IMR-90 (cell line): Measurements from ENCODE around the gene SDS. TPM values are rescaled to one million over a fixed set of nuclear protein-coding genes. Genes with fewer than 3 reads are reported as not detected.

ENCODE experiments used
- ATAC-seq: fragments of 200-7000 bp; cut with Tn5 transposase; 2 replicates; pipeline ENCODE4 v1.9.1; 2020; ENCODE audit warnings: low read depth, mild to moderate bottlenecking, moderate library complexity
- Bru-seq: library from RNA; stranded (reverse); fragments of 400-500 nt; gene quantifications from one replicate; lab custom pipeline; 2021; lab: Mats Ljungman, UMichigan
- BruChase-seq, 2 experiments: library from RNA; stranded (reverse); fragments of 400-500 nt; gene quantifications; one replicate each; lab custom pipeline; 2021; lab: Mats Ljungman, UMichigan
- BruUV-seq: library from RNA; stranded (reverse); fragments of 400-500 nt; replicated peaks from 2 replicates; lab custom pipeline; 2021; lab: Mats Ljungman, UMichigan
- CTCF ChIA-PET: fragments of 300-600 bp; formaldehyde crosslinking; extraction: SDS; loops from one replicate; lab custom pipeline; 2021; ENCODE audit warnings: antibody characterized with exemption; lab: Yijun Ruan, JAX
- POLR2A ChIA-PET: fragments of 300-600 bp; sonication (Branson Sonifier 250); formaldehyde crosslinking; loops from one replicate; lab custom pipeline; 2022; ENCODE audit warnings: antibody characterized with exemption; ENCODE audit not compliant: unreplicated experiment; lab: Charles Lee
- DNase-seq: peaks from one replicate; pipeline ENCODE4 v3.0.0; 2013
- H2AFZ ChIP-seq: replicated peaks from 2 replicates; pipeline ENCODE3; 2013; ENCODE audit warnings: low read length, mild to moderate bottlenecking; ENCODE audit not compliant: poor library complexity
- H2AK5ac ChIP-seq: 2 replicates; pipeline ENCODE4 v1.6.1; 2013; ENCODE audit warnings: low read depth, low read length, inconsistent platforms
- H2AK9ac ChIP-seq: replicated peaks from 2 replicates; pipeline ENCODE3; 2013; ENCODE audit warnings: mild to moderate bottlenecking, low read depth, low read length, moderate library complexity; ENCODE audit not compliant: poor library complexity
- H2BK120ac ChIP-seq: 2 replicates; pipeline ENCODE4 v1.6.1; 2013; ENCODE audit warnings: low read depth, low read length, inconsistent platforms
- H2BK15ac ChIP-seq: 3 replicates; pipeline ENCODE4 v1.6.1; 2013; ENCODE audit warnings: low read depth, low read length, inconsistent platforms
- H2BK20ac ChIP-seq: 2 replicates; pipeline ENCODE4 v1.6.1; 2013; ENCODE audit warnings: low read depth, mild to moderate bottlenecking, inconsistent platforms, low read length, moderate library complexity
- H2BK5ac ChIP-seq: 2 replicates; pipeline ENCODE4 v1.6.1; 2013; ENCODE audit warnings: mild to moderate bottlenecking, low read depth, low read length, inconsistent platforms; ENCODE audit not compliant: poor library complexity, severe bottlenecking
- H3K14ac ChIP-seq: replicated peaks from 2 replicates; pipeline ENCODE4 v1.6.1; 2013; ENCODE audit warnings: low read depth, low read length, inconsistent platforms
- H3K18ac ChIP-seq: 2 replicates; pipeline ENCODE4 v1.6.1; 2013; ENCODE audit warnings: low read depth, low read length, control low read depth
- H3K23ac ChIP-seq: 2 replicates; pipeline ENCODE4 v1.6.1; 2013; ENCODE audit warnings: low read depth, low read length, inconsistent platforms
- H3K27ac ChIP-seq: 2 replicates; pipeline ENCODE4 v1.5.1; 2013; ENCODE audit warnings: mild to moderate bottlenecking, control low read depth, low read length; ENCODE audit not compliant: insufficient read depth
- H3K27me3 ChIP-seq: 2 replicates; pipeline ENCODE4 v1.6.1; 2013; ENCODE audit warnings: low read length; ENCODE audit not compliant: control insufficient read depth, insufficient read depth
- H3K36me3 ChIP-seq: 2 replicates; pipeline ENCODE4 v1.6.1; 2013; ENCODE audit warnings: low read length, mixed read lengths; ENCODE audit not compliant: control insufficient read depth, insufficient read depth
- H3K4ac ChIP-seq: 2 replicates; pipeline ENCODE4 v1.6.1; 2013; ENCODE audit warnings: low read depth, low read length, inconsistent platforms
- H3K4me1 ChIP-seq: 2 replicates; pipeline ENCODE4 v1.6.1; 2013; ENCODE audit warnings: low read length, mixed read lengths; ENCODE audit not compliant: control insufficient read depth, insufficient read depth
- H3K4me2 ChIP-seq: 2 replicates; pipeline ENCODE4 v1.6.1; 2013; ENCODE audit warnings: low read depth, mild to moderate bottlenecking, control low read depth, low read length, moderate library complexity
- H3K4me3 ChIP-seq: 2 replicates; pipeline ENCODE4 v1.5.1; 2013; ENCODE audit warnings: low read depth, mild to moderate bottlenecking, control low read depth, low read length, moderate library complexity; ENCODE audit not compliant: insufficient read depth
- H3K56ac ChIP-seq: 2 replicates; pipeline ENCODE4 v1.6.1; 2013; ENCODE audit warnings: low read length, inconsistent platforms; ENCODE audit not compliant: insufficient read depth; ENCODE audit errors: extremely low read depth
- H3K79me1 ChIP-seq, 2 experiments: 2 replicates each; pipeline ENCODE4 v1.6.1; 2013; ENCODE audit warnings: low read length in 2 of 2, inconsistent platforms in 1 of 2, low read depth in 1 of 2
- H3K9ac ChIP-seq: 2 replicates; pipeline ENCODE4 v1.6.1; 2013; ENCODE audit warnings: low read depth, low read length, control low read depth
- H3K9me1 ChIP-seq: 2 replicates; pipeline ENCODE4 v1.6.1; 2013; ENCODE audit warnings: low read length, inconsistent platforms; ENCODE audit not compliant: insufficient read depth
- H3K9me3 ChIP-seq: 2 replicates; pipeline ENCODE4 v1.6.1; 2013; ENCODE audit warnings: low read length; ENCODE audit not compliant: control insufficient read depth, insufficient read depth
- H4K20me1 ChIP-seq: 2 replicates; pipeline ENCODE4 v1.6.1; 2013; ENCODE audit warnings: low read length, inconsistent platforms; ENCODE audit not compliant: insufficient read depth
- H4K5ac ChIP-seq: 2 replicates; pipeline ENCODE4 v1.6.1; 2013; ENCODE audit warnings: mild to moderate bottlenecking, low read depth, low read length, control low read depth
- H4K8ac ChIP-seq, 2 experiments: 2 replicates each; pipeline ENCODE4 v1.6.1; 2013; ENCODE audit warnings: low read depth in 2 of 2, low read length in 2 of 2, control low read depth in 1 of 2, inconsistent platforms in 1 of 2
- H4K91ac ChIP-seq: 2 replicates; pipeline ENCODE4 v1.6.1; 2013; ENCODE audit warnings: low read depth, low read length, inconsistent platforms; ENCODE audit not compliant: insufficient read depth
- BHLHE40 ChIP-seq: fragments of 150-350 bp; IDR thresholded peaks from 2 replicates; pipeline ENCODE4 v1.6.1; 2016; ENCODE audit warnings: mild to moderate bottlenecking, low read depth, low read length
- CEBPB ChIP-seq: IDR thresholded peaks from 2 replicates; pipeline ENCODE4 v1.6.1; 2012; ENCODE audit warnings: low read depth, low read length, improper control_type of control experiment
- CTCF ChIP-seq: conservative IDR thresholded peaks from 2 replicates; pipeline ENCODE4 v1.5.1; 2012; ENCODE audit warnings: mild to moderate bottlenecking, low read depth, low read length, improper control_type of control experiment
- MAFK ChIP-seq: IDR thresholded peaks from 2 replicates; pipeline ENCODE4 v1.6.1; 2012; ENCODE audit warnings: low read depth, low read length, improper control_type of control experiment
- MAZ ChIP-seq: IDR thresholded peaks from 2 replicates; pipeline ENCODE4 v1.6.1; 2012; ENCODE audit warnings: low read depth, mild to moderate bottlenecking, low read length, improper control_type of control experiment, moderate library complexity, borderline replicate concordance
- MXI1 ChIP-seq: IDR thresholded peaks from 2 replicates; pipeline ENCODE4 v1.6.1; 2012; ENCODE audit warnings: low read depth, mild to moderate bottlenecking, low read length, moderate library complexity, borderline replicate concordance
- POLR2A ChIP-seq: IDR thresholded peaks from 2 replicates; pipeline ENCODE4 v1.6.1; 2012; ENCODE audit warnings: mild to moderate bottlenecking, low read depth, low read length
- RAD21 ChIP-seq: IDR thresholded peaks from 2 replicates; pipeline ENCODE4 v1.6.1; 2012; ENCODE audit warnings: low read length, improper control_type of control experiment
- RCOR1 ChIP-seq: IDR thresholded peaks from 2 replicates; pipeline ENCODE4 v1.6.1; 2012; ENCODE audit warnings: mild to moderate bottlenecking, low read length, improper control_type of control experiment; ENCODE audit not compliant: insufficient replicate concordance
- RFX5 ChIP-seq: IDR thresholded peaks from 2 replicates; pipeline ENCODE4 v1.8.0; 2012; ENCODE audit warnings: low read depth, mild to moderate bottlenecking, low read length, moderate library complexity
- WGBS, 2 experiments: methylation state at CpG; one replicate each; pipeline versions ENCODE4 v1.1.5 to v1.1.7; 2013; ENCODE audit warnings: missing lambda C conversion rate in 2 of 2; ENCODE audit not compliant: insufficient read length in 1 of 2; ENCODE audit errors: extremely low coverage in 2 of 2; 5-methylcytosine and 5-hydroxymethylcytosine counted together
- dilution Hi-C: fragments of 300-500 bp; cut with HindIII; formaldehyde crosslinking; loops from one replicate; pipeline ENCODE4 v1.14.3; 2018; ENCODE audit warnings: low sequenced_read_pairs; ENCODE audit not compliant: unreplicated experiment
- in situ Hi-C: fragments of 300-500 bp; cut with MboI; formaldehyde crosslinking; loops from 3 replicates; pipeline ENCODE4 v1.14.3; 2019; ENCODE audit warnings: low sequenced_read_pairs, inconsistent platforms, mixed read lengths
- intact Hi-C: fragments of 100-400 bp; cut with micrococcal nuclease; formaldehyde crosslinking; loops from 2 replicates; pipeline ENCODE4 v1.10.0; 2022
- long read RNA-seq: library from polyadenylated mRNA; unstranded; transcript quantifications from one replicate; pipeline ENCODE4 v2.0.0, GENCODE V29; 2021; ENCODE audit not compliant: unreplicated experiment
- polyA plus RNA-seq, 3 experiments: library from polyadenylated mRNA; depleted of rRNA; stranded (reverse); fragments of >200 nt; gene quantifications; 2 replicates each; pipeline ENCODE4 v1.2.3, GENCODE V29; 2012; ENCODE audit warnings: low replicate concordance in 1 of 3
- total RNA-seq: library from RNA; depleted of rRNA; stranded (reverse); fragments of >200 nt; gene quantifications from 2 replicates; pipeline ENCODE4 v1.2.3, GENCODE V29; 2012; rRNA removed
- TF ChIP-seq, protein P1 (sequence below): fragments of 150-350 bp; IDR thresholded peaks from 2 replicates; pipeline ENCODE4 v1.6.1; 2017; ENCODE audit warnings: mild to moderate bottlenecking, antibody characterized with exemption, low read length, low read depth

SDS gene
- not detected in 2 replicates for total RNA-seq
- polyA plus RNA-seq (2012; rRNA removed), result not detected in 2 replicates
- not detected in 2 replicates for polyA plus RNA-seq (2012; cell fraction: cytosol; rRNA removed)
- not detected in 2 replicates for polyA plus RNA-seq (2012; cell fraction: nucleus; rRNA removed; ENCODE audit: low replicate concordance)
- Bru-seq, nascent RNA, result not detected
- not detected for BruChase-seq, experiment 1, labeled RNA remaining after a 6-hour chase
- BruChase-seq, experiment 2, labeled RNA remaining after a 2-hour chase, result not detected
- long read RNA-seq, result 0 reads

DNA sequence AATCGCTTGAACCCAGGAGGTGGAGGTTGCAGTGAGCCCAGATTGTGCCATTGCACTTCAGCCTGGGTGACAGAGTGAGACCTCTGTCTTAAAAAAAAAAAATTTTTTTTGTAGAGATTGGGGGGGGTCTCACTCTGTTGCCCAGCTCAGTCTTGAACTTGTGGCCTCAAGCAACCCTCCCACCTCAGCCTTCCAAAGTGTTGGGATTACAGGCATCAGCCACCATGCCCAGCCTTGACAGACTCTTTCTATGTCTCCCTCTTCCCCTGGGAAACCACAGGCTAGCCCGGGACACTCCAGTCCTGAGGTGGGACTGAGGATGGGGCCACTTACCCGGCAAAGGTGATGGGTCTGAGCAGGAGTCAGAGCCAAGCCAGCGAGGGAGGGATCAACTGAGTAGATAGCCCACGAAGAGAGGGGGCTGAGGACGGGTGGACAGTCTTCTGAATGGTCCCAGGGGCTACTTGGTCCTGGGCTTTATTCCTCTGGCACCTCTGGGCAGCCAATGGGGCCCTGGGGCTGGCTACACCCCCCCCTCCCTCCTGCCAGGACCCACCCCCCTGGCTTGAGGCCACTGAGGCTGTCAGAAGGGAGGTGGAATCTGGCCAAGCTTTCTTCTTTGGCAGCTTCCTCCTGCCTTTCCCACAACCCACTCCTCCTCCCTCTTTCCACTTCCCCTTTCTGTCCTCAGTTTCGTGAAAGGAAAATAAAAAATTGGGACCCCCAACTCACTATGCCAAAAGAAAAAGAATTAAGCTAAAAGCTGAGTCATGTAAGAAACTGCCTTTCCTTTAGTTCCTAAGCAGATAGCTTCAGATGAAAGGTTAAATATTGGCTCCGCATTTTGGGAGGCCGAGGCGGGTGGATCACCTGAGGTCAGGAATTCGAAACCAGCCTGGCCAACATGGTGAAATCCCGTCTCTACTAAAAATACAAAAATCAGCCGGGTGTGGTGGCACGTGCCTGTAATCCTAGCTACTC is at the start of gene SDS:
SDS (minus strand) TSS at position 453 of the 981 bp plus-strand sequence. CDS start 4,179 bp downstream, outside the sequence.
- no peak within 1 kb of the TSS for H2BK15ac ChIP-seq
- DNase-seq (peak; percentile 24), ATAC-seq (peak; percentile 53)
- H4K20me1 ChIP-seq, result no peaks in the 10 kb centered on the region
- BruUV-seq, result no TSS peak
- dilution Hi-C loops (no loop called here), intact Hi-C loops (no loop called here), in situ Hi-C loops (no loop called here)
- H3K23ac ChIP-seq, result no peak within 1 kb of the TSS
- H3K79me1 ChIP-seq, result no peaks in the 10 kb centered on the region
- POLR2A ChIA-PET, result no interaction called here
- H4K91ac ChIP-seq, result no peak within 1 kb of the TSS
- no peak within 1 kb of the TSS for H3K18ac ChIP-seq
- H2AK9ac ChIP-seq, result no peak within 1 kb of the TSS
- no peak within 1 kb of the TSS for H3K4ac ChIP-seq
- H2AFZ ChIP-seq, result no peak within 1 kb of the TSS
- WGBS, 2 experiments, result 70% methylated on average over 2 of the region's 14 CpGs; no CpG with 5 or more reads in 1 of the 2 experiments
- no peaks in the 10 kb centered on the region for H3K9me3 ChIP-seq
- H3K27me3 ChIP-seq, result peaks cover 2% of the 10 kb centered on the region; the same call in 1 of the 2 replicates
- H2BK120ac ChIP-seq, result no peak within 1 kb of the TSS
- H3K4me2 ChIP-seq, result no peak within 1 kb of the TSS
- H3K4me3 ChIP-seq, result no peak within 1 kb of the TSS
- H2BK20ac ChIP-seq, result no peak within 1 kb of the TSS
- H4K8ac ChIP-seq, result no peak within 1 kb of the TSS
- H3K56ac ChIP-seq, result no peak within 1 kb of the TSS
- H3K9ac ChIP-seq, result no peak within 1 kb of the TSS
- H3K27ac ChIP-seq, result no peak within 1 kb of the TSS
- H3K4me1 ChIP-seq, result no peaks in the 10 kb centered on the region
- H2AK5ac ChIP-seq, result no peak within 1 kb of the TSS
- TF ChIP-seq POLR2A (no peak), MAZ (no peak), RFX5 (no peak), BHLHE40 (no peak), MAFK (no peak), CEBPB (no peak), CTCF (no peak), RCOR1 (no peak), RAD21 (no peak), MXI1 (no peak)
- TF ChIP-seq, protein P1, sequence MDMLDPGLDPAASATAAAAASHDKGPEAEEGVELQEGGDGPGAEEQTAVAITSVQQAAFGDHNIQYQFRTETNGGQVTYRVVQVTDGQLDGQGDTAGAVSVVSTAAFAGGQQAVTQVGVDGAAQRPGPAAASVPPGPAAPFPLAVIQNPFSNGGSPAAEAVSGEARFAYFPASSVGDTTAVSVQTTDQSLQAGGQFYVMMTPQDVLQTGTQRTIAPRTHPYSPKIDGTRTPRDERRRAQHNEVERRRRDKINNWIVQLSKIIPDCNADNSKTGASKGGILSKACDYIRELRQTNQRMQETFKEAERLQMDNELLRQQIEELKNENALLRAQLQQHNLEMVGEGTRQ, result no peak
- no peaks in the 10 kb centered on the region for H3K9me1 ChIP-seq
- no peak within 1 kb of the TSS for H2BK5ac ChIP-seq
- CTCF ChIA-PET, result no interaction called here
- H4K5ac ChIP-seq, result no peak within 1 kb of the TSS
- no peaks in the 10 kb centered on the region for H3K36me3 ChIP-seq
- no peak within 1 kb of the TSS for H3K14ac ChIP-seq
